Activated CD4-positive, alpha-beta T cell treated with anti-CD3 and anti-CD28 coated beads, Interleukin-2, amount 50 U/mL, for 1 hour (primary cell): ENCODE data around the gene KPNA2.
"Not testable (repeated sequence)": the region's sequence is repeated elsewhere in the genome, so short reads cannot be mapped to it uniquely, and the experiment has no call there.

Source experiments
- DNase-seq: peaks from one replicate; pipeline ENCODE4 v3.0.0-alpha.2; 2020

The KPNA2 gene

DNA sequence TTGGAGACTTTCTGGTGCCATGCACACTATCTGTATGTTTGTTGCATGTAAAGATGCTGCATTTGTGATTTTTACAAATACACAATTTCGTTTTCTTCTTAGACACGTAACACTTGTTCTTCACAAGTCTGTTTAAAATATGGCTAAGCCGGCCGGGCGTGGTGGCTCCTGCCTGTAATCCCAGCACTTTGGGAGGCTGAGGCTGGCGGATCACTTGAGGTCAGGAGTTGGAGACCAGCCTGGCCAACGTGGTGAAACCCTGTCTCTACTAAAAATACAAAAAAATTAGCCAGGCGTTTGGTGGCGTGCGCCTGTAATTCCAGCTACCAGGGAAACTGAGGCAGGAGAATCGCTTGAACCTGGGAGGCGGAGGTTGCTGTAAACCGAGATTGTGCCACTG lies 14.7 kb upstream of the KPNA2 start:
- not testable (repeated sequence) for DNase-seq

DNA sequence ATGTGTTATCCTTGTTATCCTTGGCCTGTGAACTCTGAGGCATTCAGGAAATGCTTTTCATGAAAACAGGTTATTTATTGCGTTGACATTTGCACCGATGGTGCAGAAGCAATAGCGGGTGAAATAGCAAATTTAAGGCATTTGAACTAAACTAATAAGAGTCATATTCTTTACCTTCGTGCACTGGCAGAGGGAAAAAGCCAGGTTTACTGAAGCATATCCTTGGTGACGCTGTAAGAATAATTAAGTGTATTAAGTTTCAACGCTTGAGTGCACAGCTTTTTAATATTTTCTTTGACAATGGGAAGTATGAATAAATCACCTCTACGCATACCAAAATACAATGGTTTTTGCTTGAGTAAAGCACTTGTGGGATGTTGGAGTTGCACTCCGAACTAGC lies 13.6 kb upstream of the KPNA2 start:
- no peak for DNase-seq

DNA sequence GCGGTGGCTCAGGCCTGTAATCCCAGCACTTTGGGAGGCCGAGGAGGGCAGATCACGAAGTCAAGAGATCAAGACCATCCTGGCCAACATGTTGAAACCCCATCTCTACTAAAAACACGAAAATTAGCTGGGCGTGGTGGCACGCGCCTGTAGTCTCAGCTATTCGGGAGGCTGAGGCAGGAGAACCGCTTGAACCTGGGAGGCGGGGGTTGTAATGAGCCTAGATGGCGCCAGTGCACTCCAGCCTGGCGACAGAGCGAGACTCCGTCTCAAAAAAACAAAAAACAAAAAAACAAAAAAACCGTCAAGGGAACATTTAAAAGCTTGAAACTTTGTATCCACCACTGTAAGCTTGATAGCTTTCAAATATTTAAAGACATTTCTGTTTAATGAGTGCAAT lies 13.0 kb upstream of the KPNA2 start:
- DNase-seq: not testable (repeated sequence)

DNA sequence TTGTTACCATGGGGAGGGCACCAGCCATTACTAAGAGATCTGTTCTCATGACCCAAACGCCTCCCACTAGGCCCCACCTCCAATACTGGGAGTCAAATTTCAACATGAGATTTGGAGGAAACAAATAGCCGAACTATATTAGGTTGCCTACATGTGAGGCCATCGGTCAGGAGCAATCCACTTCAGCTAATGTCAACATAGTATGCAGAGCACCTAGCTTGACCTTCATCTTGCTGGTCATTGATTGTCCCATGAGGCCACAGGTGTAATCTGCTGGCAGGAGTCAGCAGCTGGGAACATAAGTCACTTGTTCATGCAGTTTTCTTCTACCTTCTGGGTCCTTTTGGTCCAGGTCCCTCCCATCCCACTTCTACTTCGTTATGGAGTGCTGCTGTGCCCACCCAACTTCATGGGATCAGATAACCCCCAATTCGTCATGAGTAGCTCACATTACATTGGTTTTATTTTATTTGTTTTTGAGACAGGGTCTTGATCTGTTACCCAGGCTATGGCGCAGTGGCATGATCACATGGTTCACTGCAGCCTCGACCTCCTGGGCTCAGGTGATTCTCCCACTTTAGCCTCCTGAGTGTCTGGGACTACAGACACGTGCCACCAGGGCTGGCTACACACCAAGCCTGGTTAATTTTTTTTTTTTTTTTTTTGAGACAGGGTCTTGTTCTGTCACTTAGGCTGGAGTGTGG lies 5.9 kb upstream of the KPNA2 start:
- DNase-seq: no peak

DNA sequence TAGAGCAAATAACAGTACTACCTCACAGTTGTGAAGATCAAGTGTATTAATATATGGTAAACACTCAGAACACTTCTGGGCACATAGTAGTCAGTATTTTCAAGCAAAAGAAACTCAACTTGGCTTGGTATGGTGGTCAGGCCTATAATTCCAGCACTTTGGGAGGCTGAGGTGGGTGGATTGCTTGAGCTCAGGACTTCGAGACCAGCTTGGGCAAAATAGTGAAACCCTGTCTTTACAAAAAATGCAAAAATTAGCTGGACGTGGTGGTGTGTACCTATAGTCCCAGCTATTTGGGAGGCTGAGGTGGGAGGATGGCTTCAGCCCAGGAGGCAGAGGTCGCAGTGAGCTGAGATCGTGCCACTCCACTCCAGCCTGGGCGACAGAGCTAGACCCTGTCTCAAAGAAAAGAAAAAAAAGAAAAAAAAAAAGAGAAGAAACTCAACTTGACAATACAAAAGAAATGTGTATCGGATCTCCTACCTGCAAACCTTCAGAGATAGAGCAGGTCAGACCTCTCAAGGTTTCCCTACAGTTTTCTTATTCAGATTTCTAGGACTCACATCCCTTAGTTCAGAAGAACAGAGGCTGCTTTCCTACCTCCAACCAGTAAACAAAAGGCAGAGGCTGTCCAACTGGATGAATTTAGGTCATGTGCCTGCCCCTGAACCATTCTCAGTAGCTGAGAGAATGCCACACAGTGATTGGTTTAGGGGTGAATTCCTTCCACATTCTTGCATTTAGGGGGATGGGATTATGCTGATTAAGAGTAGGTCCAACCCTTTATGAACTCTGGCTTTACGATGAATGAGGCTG lies 1.7 kb upstream of the KPNA2 start:
- DNase-seq: no peak

DNA sequence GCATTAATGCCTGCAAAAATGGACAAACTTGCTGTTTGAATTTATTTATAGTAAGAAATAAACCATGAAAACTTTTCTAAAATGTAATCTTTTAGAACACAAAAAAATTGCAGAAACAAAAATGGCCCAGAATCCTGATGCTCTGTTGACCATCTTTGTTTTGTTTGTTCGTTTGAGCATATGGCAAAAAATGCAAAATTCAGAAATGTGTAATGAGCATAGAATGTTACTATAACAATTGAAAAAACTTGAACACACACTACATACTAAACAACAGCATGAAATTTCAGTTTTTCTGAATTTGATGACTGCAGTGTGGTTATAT lies 1.1 kb upstream of the KPNA2 start:
- no peak for DNase-seq

DNA sequence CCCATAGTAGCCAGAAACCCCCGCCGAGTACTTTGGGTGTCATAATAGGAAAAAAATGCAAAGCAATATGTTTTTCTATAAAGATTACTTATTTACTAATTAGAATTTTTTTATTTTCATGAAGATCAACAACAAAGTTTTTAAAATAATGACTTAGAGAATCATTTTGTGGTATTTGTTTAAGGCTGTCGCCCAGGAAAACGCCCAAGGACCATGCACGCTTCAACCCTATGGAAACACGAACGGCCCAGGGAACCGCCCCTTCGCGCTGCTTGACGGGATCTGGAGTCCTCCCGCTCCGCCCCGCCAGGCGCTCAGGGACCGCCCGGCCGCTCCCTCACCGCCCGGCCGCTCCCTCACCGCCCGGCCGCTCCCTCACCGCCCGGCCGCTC lies 408 bp upstream of the KPNA2 start:
- peak; percentile 86 for DNase-seq

DNA sequence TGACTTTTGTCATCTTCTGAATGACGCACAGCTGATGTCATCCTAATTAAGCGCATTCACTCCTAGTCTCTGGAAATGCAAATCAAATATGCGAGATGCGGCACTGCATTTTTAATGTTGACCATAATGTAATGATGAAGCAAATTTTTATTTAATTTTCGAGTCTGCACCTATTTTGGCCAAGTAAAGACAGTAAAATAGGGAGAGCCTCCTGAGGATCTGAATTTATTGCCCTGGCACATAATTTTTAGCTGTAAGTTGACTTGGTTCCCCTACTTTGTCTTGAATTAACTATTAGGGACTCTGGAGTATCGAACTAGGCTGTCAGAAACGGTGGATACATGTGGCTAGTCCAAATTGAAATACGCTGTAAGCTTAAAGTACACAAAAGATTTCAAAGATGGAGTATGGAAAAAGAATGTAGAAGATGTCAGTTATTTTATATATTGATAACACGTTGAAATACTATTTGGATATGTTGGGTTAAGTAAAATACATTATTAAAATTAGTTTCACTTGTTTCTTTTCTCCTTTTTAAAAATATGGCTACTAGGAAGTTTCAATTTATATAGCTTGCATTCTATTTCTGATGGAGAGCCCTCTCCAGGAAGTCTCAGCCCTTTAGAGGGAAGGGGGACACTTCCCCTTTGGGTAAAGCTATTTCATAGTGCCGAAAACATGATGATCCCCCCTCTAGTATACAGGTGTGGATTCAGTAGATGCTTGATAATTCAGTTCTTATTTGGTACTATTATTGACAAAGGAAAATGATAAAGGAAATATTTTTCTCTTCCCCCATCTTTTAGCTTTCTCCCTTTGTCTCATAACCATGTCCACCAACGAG lies 991 bp downstream of the KPNA2 start:
- DNase-seq: no peak

DNA sequence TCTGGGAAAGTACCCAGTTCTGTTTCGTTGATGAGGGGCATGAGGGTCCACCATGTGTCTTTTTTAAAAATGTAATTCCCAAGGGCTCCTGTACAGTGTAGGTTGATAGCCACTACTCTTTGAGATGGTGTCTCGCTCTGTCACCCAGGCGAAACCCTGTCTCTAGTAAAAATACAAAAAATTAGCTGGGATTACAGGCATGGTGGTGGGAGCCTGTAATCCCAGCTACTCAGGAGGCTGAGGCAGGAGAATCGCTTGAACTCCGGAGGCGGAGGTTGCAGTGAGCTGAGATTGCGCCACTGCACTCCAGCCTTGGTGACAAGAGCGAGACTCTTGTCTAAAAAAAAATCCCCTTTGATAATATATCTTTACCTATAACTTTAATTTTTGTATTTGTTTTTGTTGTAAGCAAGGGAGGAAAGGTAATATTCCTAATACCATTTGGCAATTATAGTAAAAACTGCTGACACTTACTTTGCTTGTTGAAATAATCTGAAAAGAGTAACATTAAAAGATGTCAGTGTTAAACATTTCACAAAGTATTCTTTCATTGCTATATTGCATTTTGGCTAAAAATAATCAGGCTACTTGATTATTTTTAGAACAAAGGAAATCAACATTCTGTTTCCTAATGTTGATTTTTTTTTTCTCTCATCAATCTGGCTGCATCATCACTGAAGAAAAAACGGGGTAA lies 11.8 kb downstream of the KPNA2 start:
- no peak for DNase-seq

DNA sequence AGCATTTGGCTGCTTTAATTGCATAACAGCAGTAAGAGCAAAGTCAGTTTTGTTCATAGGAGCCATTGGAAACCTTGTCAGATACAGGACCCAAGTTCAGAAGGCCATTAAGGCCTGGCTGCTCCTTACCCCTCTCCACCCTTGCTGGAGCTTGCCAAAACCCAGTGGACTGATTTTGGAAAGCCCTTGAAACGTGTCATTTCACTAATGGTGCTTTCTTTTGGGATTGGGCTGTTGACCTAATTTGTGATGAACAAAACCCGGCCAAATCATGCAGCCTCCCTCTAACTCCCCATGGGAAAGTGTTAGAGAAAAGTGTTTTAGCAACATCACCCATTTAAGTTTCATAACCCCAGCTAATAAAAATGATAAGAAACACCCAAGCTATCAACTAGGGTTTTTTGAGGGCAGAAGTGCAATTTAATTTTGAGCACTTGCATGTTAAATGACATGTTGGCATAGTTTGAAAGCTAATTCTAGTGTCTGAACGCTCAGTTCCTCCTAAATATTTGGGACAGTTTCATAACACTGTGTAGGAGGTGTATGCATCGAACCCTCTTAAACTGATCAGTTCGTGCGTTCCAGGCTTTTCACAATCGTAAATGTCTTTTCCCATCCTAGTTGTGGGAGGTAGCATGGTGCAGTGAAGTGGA lies 12.5 kb downstream of the KPNA2 start:
- DNase-seq: not testable (repeated sequence)

DNA sequence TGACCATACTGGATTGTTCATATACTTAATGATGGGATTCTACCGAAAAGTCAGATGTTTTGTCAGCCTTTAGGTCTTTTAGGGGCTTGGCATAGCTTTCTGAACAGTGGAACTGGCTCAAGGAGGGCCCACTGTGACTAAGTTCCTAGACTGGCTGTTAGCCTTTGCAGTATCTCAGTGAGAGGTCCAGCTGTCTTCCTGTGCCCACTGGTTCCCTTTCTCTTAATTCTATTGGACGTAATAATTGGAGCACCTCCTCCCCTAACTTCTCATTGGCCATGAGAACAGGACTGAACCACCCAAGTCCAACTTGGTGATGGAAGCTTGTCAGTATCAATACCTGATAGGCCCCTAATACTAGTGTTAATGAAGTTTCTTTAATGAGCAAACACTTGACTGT lies 13.5 kb downstream of the KPNA2 start:
- no peak for DNase-seq

DNA sequence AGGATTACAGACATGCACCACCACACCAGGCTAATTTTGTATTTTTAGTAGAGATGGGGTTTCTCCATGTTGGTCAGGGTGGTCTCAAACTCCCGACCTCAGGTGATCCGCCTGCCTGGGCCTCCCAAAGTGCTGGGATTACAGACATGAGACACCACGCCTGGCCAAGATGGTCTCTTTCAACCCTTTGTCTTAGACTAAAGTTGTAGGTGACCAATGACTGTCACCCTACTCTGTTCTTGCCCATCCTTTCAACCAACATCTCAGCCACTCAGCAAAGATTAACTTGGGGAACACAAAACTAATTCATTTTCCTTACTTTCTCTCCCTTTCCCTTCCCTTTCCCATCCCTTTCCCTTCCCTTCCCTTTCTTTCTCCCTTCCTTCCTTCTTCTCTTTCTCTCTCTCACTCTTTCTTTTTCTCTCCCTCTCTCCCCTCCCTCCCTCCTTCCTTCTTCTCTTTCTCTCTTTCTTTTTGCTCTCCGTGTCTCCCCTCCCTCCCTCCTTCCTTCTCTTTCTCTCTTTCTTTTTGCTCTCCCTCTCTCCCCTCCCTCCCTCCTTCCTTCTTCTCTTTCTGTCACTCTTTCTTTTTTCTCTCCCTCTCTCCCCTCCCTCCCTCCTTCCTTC lies 14.4 kb downstream of the KPNA2 start:
- DNase-seq: not testable (repeated sequence)

DNA sequence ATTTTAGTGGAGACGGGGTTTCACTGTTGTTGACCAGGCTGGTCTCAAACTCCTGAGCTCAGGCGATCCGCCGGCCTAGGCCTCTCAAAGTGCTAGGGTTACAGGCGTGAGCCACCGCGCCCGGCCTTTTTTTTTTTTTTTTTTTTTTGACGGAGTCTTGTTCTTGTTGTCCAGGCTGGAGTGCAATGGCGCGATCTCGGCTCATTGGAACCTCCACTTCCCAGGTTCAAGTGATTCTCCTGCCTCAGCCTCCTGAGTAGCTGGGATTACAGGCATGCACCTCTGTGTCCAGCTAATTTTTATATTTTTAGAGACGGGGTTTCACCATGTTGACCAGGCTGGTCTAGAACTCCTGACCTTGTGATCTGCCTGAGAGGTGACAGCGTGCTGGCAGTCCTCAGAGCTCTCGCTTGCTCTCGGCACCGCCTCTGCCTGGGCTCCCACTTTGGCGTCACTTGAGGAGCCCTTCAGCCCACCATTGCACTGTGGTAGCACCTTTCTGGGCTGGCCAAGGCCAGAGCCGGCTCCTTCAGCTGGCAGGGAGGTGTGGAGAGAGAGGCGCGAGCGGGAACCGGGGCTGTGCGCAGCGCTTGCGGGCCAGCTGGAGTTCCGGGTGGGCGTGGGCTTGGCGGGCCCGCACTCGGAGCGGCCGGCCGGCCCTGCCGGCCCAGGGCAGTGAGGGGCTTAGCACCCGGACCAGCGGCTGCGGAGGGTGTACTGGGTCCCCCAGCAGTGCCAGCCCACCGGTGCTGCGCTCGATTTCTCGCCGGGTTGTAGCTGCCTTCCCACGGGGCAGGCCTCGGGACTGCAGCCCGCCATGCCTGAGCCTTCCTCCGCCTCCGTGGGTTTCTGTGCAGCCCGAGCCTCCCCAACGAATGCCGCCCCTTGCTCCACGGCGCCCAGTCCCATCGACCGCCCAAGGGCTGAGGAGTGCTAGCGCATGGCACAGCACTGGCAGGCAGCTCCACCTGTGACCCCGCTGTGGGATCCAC lies 16.1 kb downstream of the KPNA2 start:
- DNase-seq: not testable (repeated sequence)

DNA sequence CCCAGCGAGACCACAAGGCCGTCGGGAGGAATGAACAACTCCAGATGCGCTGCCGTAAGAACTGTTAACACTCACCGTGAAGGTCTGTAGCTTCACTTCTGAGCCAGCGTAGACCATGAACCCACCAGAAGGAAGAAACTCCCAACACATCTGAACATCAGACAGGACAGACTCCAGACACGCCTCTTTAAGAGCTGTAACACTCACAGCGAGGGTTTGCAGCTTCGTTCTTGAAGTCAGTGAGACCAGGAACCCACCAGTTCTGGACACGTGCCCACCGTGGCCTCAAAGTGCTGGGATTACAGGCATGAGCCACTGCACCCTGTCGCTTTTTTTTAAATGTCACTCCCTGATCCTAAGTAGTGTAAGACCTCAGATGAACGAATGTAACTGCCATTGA lies 17.3 kb downstream of the KPNA2 start:
- no peak for DNase-seq

DNA sequence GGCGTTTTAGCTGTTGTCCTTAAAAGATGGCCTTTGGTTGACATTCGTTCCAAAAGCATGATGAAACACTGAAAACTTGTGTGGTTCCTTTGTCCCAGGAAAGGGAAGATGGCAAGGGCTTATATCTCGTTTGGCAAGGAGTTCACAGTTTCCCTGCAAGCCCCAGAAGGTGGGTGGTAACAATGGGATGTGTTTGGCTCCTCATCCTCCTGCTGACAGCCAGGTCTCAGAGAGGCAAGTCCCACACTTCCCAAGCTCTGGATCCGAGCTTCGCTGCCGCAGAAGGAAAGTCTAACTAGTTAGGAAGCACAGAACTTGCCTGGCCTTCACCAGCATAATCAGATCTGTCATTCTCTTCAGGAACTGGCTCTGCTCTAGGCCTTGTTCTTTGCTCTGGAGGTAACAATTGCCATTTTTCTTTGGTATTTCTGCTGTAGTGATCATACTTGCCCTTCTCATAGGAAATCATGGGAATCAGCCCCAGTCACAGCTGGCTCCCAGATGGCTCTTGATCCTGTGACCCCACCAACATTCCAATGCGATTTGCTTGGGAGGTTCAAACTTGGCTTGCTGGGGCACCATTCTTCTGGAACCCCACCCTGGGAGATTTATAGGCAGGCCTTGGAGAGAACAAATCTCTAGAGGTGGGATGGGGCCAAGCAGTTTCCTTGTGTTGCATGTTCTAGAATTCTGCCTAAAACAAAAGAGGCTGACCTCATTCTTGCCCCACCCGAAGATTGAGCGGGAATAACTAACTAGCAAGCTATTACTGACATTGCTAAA lies 17.9 kb downstream of the KPNA2 start:
- DNase-seq: no peak

DNA sequence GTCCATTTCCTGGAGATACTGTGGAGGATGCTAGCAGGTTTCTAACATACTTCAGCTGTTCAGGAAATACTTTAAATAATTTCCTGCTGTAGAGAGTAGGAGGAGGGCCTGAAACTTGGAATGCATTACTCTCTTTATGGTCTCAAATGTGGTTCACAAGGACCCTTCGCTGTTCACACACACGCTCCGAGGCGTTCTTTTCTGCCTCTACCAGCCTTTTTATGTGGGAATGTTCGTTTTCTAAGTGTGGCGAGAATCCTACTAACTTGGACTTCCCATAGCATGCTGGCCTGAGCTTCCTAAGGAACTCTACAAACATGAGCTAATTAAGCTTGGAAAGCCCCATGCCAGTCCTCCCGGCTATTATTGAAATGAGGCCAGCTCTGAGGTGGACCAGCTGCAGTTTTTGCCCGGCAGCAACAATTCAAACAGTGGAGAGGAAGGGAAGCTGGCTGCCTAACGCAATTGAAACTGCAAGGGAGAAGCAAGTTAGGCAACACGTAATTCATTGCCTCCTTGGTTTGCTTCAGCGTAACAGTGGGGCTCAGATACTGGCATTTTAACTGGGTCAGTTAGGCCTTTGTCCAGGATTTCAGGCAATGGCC lies 18.9 kb downstream of the KPNA2 start:
- DNase-seq: no peak

DNA sequence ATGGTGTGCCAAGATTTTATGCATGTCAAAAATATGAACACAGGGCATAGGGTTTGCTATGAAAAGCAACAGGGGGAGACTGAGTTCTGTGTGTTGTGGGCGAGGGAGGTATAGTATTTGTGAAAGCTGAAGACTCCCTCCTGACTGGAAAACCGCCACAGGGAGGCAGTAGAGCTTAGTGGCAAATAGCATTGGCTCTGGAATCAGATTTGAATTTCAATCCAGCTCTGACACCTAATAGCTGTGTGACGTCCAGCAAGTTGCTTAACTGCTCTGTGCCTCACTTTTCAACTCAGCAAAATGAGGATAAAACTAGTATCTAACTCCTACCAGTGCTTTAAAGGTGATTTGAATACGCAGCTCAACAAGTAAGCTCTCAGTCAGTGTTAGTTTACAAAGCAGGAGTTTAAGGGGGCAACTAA lies 22.0 kb downstream of the KPNA2 start:
- peak; percentile 51 for DNase-seq

DNA sequence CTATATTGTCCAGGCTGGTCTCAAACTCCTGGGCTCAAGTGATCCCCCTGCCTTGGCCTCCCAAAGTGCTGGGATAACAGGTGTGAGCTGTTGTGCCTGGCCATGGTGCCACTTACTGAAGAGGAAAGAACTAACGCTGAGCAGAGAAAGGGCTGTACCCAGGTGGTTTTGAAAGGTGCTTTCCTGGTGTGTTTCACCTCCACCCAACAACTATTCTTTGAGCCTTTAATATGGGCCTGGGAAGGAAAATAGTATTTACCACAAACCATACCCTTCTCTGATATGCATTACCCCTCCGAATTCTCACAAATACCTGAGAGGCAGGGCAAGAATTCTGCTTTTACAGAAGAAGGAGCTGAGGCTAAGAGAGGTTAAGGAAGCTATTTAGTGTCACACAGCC lies 24.8 kb downstream of the KPNA2 start:
- DNase-seq: no peak

DNA sequence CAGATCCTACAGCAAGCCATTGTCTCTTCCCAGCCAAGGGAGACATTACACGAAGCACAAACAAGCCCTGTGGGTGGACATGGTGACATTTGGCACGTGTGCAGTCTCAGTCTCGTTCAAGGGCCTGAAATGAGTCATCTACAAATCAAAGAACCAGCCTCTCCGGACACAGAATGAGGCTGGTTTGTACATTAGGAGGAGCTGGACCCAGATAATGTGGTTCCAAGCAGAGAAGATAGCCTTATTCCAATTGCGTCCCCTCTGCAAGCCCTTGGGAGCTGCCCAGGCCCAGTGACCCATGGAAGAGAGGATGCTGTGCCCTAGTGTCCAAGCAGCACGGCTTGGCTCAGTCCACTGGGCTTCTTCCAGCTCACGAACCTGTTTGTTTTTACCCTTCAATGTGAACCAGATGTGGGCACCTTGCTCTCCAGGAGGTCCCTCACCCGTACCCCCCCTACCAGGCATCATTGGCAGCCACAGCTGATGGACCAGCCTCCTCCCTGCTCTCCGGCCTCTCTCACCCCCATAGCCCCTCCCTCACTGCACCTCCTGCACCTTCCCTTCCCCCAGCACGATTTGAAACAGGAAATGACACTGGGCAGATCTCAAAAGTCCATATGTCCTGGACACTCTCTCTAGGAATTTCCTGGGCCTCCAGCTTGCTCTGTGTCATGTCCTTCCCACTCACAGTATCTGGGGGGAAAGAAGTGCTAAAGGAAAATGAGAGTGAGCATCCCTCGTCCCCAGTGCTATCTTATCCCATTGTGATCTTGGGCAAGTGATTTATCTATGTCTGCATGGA lies 26.2 kb downstream of the KPNA2 start:
- no peak for DNase-seq
